ENCODE measurements around the gene CDH22.

CDH22 gene

GRCh38 chr20:46235077-46235476 is 73.2 kb downstream of the CDH22 start:
- DNase-seq, result no peak

- DNase-seq, result no peak
These were observed 74.6 kb downstream of the CDH22 start for GRCh38 chr20:46233701-46234100.

- no peak for DNase-seq
These were observed 75.8 kb downstream of the CDH22 start for GRCh38 chr20:46232539-46232938.

- DNase-seq, result no peak
These were observed 77.5 kb downstream of the CDH22 start for GRCh38 chr20:46230801-46231282.

- DNase-seq, result no peak
These were observed 78.2 kb downstream of the CDH22 start for GRCh38 chr20:46230106-46230491.

GRCh38 chr20:46229478-46230105 is 78.7 kb downstream of the CDH22 start:
- no peak for DNase-seq

- no peak for DNase-seq
These were observed 79.6 kb downstream of the CDH22 start for GRCh38 chr20:46228670-46229069.

- DNase-seq, result no peak
These were observed 81.0 kb downstream of the CDH22 start for GRCh38 chr20:46227272-46227767.

- DNase-seq, result no peak
These were observed 81.7 kb downstream of the CDH22 start for GRCh38 chr20:46226602-46227001.

- DNase-seq, result no peak
These were observed 85.7 kb downstream of the CDH22 start for GRCh38 chr20:46222521-46223007.

- no peak for DNase-seq
These were observed 87.0 kb downstream of the CDH22 start for GRCh38 chr20:46221256-46221833.

- DNase-seq, result no peak
These were observed 87.7 kb downstream of the CDH22 start for GRCh38 chr20:46220455-46221207.

GRCh38 chr20:46219920-46220319 is 88.4 kb downstream of the CDH22 start:
- no peak for DNase-seq

- no peak for DNase-seq
These were observed 89.1 kb downstream of the CDH22 start for GRCh38 chr20:46219190-46219589.

- no peak for DNase-seq
These were observed 89.6 kb downstream of the CDH22 start for GRCh38 chr20:46218656-46219055.

GRCh38 chr20:46217583-46217982 is 90.7 kb downstream of the CDH22 start:
- no peak for DNase-seq

GRCh38 chr20:46216770-46217464 is 91.4 kb downstream of the CDH22 start:
- no peak for DNase-seq

GRCh38 chr20:46215913-46216707 is 92.2 kb downstream of the CDH22 start:
- no peak for DNase-seq

- no peak for DNase-seq
These were observed 93.3 kb downstream of the CDH22 start for GRCh38 chr20:46214824-46215488.

- DNase-seq, result no peak
These were observed 94.1 kb downstream of the CDH22 start for GRCh38 chr20:46213946-46214823.

- no peak for DNase-seq
These were observed 95.4 kb downstream of the CDH22 start for GRCh38 chr20:46212876-46213275.

Measured in NK-92 treated with Interleukin-12 subunit alpha and Interleukin-12 subunit beta, amount 100 ng/mL, for 24 hours (cell line).